MM.1S (cell line): ENCODE data around the gene ADGRD1.

ENCODE experiments used
- DNase-seq: peaks from one replicate; pipeline ENCODE4 v3.0.0-alpha.2; 2015
- H2AFZ ChIP-seq: fragments of 300-600 bp; sonication (generic); 2 replicates; pipeline ENCODE4 v1.6.0; 2016; ENCODE audit warnings: antibody characterized with exemption, low read length
- H3F3A ChIP-seq: fragments of 300-600 bp; sonication (generic); 2 replicates; pipeline ENCODE4 v1.6.1; 2016; ENCODE audit warnings: mild to moderate bottlenecking, antibody characterized with exemption, low read length, moderate library complexity, mixed read lengths; ENCODE audit not compliant: insufficient read depth
- H3K27ac ChIP-seq: fragments of 300-600 bp; sonication (generic); 2 replicates; pipeline ENCODE4 v1.5.1; 2016; ENCODE audit warnings: mild to moderate bottlenecking, low read length
- H3K27me3 ChIP-seq: fragments of 300-600 bp; sonication (generic); replicated peaks from 2 replicates; pipeline ENCODE4 v1.6.0; 2016; ENCODE audit warnings: low read length; ENCODE audit not compliant: insufficient read depth
- H3K36me3 ChIP-seq: fragments of 300-600 bp; sonication (generic); replicated peaks from 2 replicates; pipeline ENCODE4 v1.6.1; 2016; ENCODE audit warnings: mild to moderate bottlenecking, low read length, mixed read lengths; ENCODE audit not compliant: insufficient read depth
- H3K4me1 ChIP-seq: fragments of 300-600 bp; sonication (generic); 2 replicates; pipeline ENCODE4 v1.6.1; 2016; ENCODE audit warnings: low read length, mixed read lengths
- H3K4me2 ChIP-seq: fragments of 300-600 bp; sonication (generic); 2 replicates; pipeline ENCODE4 v1.6.0; 2016; ENCODE audit warnings: low read depth, low read length
- H3K4me3 ChIP-seq: fragments of 300-600 bp; sonication (generic); 2 replicates; pipeline ENCODE4 v1.5.1; 2016; ENCODE audit warnings: low read length, mixed read lengths
- H3K79me2 ChIP-seq: fragments of 300-600 bp; sonication (generic); 2 replicates; pipeline ENCODE4 v1.6.1; 2016; ENCODE audit warnings: mixed run types, low read length, mixed read lengths
- H3K9ac ChIP-seq: fragments of 300-600 bp; sonication (generic); 2 replicates; pipeline ENCODE4 v1.6.1; 2016; ENCODE audit warnings: low read length, mixed read lengths
- H3K9me2 ChIP-seq: fragments of 300-600 bp; sonication (generic); replicated peaks from 2 replicates; pipeline ENCODE4 v1.6.1; 2016; ENCODE audit warnings: mild to moderate bottlenecking, low read length, mixed read lengths; ENCODE audit not compliant: insufficient read depth
- H3K9me3 ChIP-seq: fragments of 300-600 bp; sonication (generic); replicated peaks from 2 replicates; pipeline ENCODE4 v1.6.1; 2016; ENCODE audit warnings: mild to moderate bottlenecking, low read length, mixed read lengths; ENCODE audit not compliant: insufficient read depth
- H4K20me1 ChIP-seq: fragments of 300-600 bp; sonication (generic); 2 replicates; pipeline ENCODE4 v1.6.1; 2016; ENCODE audit warnings: mild to moderate bottlenecking, low read length, moderate library complexity, mixed read lengths; ENCODE audit not compliant: insufficient read depth
- EZH2 ChIP-seq: fragments of 300-600 bp; sonication (generic); optimal IDR thresholded peaks from 2 replicates; pipeline ENCODE3; 2017; ENCODE audit warnings: low read depth, mild to moderate bottlenecking, antibody characterized with exemption, low read length, mixed read lengths
- EZH2phosphoT487 ChIP-seq: fragments of 300-600 bp; sonication (generic); IDR thresholded peaks from 2 replicates; pipeline ENCODE4 v1.6.1; 2018; ENCODE audit warnings: antibody characterized with exemption, low read length
- TF ChIP-seq, protein P1 (sequence below): fragments of 300-600 bp; sonication (generic); IDR thresholded peaks from 2 replicates; pipeline ENCODE4 v1.5.1; 2016; ENCODE audit warnings: antibody characterized with exemption, low read length, mixed read lengths

ADGRD1 gene

DNA sequence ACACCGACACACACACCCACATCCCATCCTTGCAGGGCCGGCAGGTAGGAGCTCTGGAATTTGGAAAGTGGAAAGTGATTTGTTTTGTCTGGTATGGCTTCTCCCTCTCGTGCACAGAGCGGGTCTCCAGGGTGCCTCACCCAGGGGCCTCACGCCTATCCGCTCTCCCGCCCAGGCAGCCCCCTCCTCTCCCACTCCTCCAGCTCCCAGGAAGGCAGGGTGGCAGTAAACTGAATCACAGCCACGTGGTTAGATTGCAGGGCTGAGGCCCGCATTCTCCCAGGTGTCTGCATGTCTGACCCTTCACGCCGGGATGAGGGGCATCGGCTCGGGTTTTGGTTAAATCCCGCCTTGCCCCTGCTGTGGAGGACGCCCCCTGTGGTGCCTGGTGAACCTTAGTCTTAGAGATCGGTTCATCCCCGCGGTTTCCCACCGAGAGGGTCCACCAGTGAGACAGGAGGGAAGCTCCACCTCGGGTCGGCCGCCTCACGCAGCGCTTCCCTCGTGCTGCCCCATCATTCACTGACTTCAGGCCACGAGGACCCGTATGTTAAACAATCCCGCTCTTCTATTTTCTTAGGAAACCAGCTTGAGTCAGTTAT is 64.4 kb downstream of the ADGRD1 start:
- no peaks in the 10 kb centered on the region for H3K4me1 ChIP-seq
- peaks cover 17% of the 10 kb centered on the region for H3K27me3 ChIP-seq
- H3K9me3 ChIP-seq: no peaks in the 10 kb centered on the region

GRCh38 chr12:131018808-131019397 is 65.2 kb downstream of the ADGRD1 start:
- Histone ChIP-seq H3K4me3 (no peak overlapping the region), H3K9me3 (no peaks in the 10 kb centered on the region), H3K4me1 (no peaks in the 10 kb centered on the region), H3K9ac (no peak overlapping the region), H3F3A (no peaks in the 10 kb centered on the region), H4K20me1 (no peaks in the 10 kb centered on the region), H2AFZ (no peak overlapping the region), H3K9me2 (no peaks in the 10 kb centered on the region), H3K79me2 (no peaks in the 10 kb centered on the region), H3K36me3 (no peaks in the 10 kb centered on the region), H3K27me3 (peaks cover 19% of the 10 kb centered on the region), H3K4me2 (no peak overlapping the region), H3K27ac (no peak overlapping the region)
- TF ChIP-seq, protein P1, sequence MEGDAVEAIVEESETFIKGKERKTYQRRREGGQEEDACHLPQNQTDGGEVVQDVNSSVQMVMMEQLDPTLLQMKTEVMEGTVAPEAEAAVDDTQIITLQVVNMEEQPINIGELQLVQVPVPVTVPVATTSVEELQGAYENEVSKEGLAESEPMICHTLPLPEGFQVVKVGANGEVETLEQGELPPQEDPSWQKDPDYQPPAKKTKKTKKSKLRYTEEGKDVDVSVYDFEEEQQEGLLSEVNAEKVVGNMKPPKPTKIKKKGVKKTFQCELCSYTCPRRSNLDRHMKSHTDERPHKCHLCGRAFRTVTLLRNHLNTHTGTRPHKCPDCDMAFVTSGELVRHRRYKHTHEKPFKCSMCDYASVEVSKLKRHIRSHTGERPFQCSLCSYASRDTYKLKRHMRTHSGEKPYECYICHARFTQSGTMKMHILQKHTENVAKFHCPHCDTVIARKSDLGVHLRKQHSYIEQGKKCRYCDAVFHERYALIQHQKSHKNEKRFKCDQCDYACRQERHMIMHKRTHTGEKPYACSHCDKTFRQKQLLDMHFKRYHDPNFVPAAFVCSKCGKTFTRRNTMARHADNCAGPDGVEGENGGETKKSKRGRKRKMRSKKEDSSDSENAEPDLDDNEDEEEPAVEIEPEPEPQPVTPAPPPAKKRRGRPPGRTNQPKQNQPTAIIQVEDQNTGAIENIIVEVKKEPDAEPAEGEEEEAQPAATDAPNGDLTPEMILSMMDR: no peak
- no peak for DNase-seq

More for the DNA sequence above, 64.4 kb downstream of the ADGRD1 start:
- Histone ChIP-seq H3F3A (no peaks in the 10 kb centered on the region), H3K36me3 (no peaks in the 10 kb centered on the region), H2AFZ (no peak overlapping the region), H3K4me2 (no peak overlapping the region), H3K79me2 (no peaks in the 10 kb centered on the region), H3K9ac (no peak overlapping the region), H3K4me3 (no peak overlapping the region), H3K27ac (no peak overlapping the region), H3K9me2 (no peaks in the 10 kb centered on the region), H4K20me1 (no peaks in the 10 kb centered on the region)
- no peak for DNase-seq
- TF ChIP-seq, protein P1: no peak
- no peak for TF ChIP-seq EZH2phosphoT487
- TF ChIP-seq EZH2: no peak

DNA sequence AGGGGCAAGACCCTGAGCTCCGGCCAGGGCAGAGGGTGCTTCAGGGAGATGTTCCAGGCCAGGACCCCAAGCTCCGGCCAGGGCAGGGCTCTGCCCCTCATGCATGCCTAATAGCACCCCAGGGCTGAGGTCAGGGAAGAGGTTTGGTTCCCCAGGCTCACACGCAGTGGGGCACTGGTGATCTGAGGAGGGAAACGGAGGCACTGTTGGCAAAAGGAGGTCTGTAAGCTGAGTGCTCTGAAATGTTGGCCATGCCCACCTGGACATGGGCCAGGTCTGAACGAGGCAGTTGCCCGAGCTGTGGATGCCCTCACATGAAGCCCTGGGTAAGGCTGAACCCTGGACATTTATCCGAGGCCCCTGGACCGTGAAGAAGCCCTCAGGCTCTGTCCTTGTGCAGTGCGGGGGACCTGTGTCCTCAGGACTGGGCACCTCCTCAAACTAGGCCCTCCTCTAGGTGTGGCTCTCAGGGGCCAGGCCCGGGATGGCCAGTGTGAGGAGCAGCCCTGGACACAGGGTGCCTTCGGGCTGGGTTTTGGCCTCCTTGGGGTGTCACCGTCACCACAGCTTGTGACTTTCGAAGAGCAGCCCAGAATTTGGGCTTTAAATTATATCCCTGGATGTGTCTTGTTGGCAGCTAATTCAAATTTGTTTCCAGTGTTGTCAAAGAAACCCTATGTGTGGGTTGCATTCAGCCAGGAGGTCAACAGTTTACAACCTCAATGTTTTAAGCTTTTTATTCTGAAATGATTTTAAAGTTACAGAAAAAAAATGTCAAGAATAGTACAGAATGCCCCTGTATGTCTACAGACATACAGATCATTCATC is 66.8 kb downstream of the ADGRD1 start:
- H3K4me2 ChIP-seq: no peak overlapping the region

More for the DNA sequence above, 66.8 kb downstream of the ADGRD1 start:
- Histone ChIP-seq H3K27ac (no peak overlapping the region), H3K4me1 (no peaks in the 10 kb centered on the region), H3F3A (no peaks in the 10 kb centered on the region), H3K36me3 (no peaks in the 10 kb centered on the region), H4K20me1 (no peaks in the 10 kb centered on the region), H3K9ac (no peak overlapping the region), H3K79me2 (no peaks in the 10 kb centered on the region), H3K9me2 (no peaks in the 10 kb centered on the region), H3K9me3 (no peaks in the 10 kb centered on the region), H3K27me3 (peaks cover 18% of the 10 kb centered on the region), H2AFZ (no peak overlapping the region), H3K4me3 (no peak overlapping the region)
- no peak for DNase-seq
- TF ChIP-seq EZH2phosphoT487 (no peak), EZH2 (no peak)
- TF ChIP-seq, protein P1: no peak
